ENCODE measurements around the gene NRXN3.

DNA sequence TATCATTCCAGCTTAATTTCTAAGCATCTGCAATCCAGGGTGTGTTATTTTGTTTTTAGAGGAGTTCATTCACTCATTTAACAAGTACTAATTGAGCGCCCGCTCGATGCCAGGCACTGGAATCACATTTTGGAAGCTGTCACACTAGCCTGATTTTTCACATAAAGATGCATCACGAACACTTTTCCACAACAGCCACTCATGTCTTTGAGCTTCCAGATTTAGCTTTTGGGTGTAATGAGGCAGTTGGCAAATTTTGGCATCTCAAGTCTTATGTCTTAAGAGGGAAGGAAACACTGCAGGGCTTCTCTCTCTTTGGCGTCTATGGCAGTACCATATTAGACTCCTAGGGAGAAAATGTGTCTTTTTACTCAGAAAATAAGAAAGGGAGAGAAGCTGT, 14.0 kb downstream of the NRXN3 start:
- TF ChIP-seq, protein P1, sequence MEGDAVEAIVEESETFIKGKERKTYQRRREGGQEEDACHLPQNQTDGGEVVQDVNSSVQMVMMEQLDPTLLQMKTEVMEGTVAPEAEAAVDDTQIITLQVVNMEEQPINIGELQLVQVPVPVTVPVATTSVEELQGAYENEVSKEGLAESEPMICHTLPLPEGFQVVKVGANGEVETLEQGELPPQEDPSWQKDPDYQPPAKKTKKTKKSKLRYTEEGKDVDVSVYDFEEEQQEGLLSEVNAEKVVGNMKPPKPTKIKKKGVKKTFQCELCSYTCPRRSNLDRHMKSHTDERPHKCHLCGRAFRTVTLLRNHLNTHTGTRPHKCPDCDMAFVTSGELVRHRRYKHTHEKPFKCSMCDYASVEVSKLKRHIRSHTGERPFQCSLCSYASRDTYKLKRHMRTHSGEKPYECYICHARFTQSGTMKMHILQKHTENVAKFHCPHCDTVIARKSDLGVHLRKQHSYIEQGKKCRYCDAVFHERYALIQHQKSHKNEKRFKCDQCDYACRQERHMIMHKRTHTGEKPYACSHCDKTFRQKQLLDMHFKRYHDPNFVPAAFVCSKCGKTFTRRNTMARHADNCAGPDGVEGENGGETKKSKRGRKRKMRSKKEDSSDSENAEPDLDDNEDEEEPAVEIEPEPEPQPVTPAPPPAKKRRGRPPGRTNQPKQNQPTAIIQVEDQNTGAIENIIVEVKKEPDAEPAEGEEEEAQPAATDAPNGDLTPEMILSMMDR (IDR thresholded peaks at IDR 0.05; ENCODE audit: low read length): no peak
- no peak for TF ChIP-seq EZH2 (IDR thresholded peaks at IDR 0.05; ENCODE audit: borderline replicate concordance, low read length)

Data from OCI-LY1 (cell line).